ENCODE data around the gene COPE. TPM values are rescaled to one million over a fixed set of nuclear protein-coding genes. Genes with fewer than 3 reads are reported as not detected.

The COPE gene
- total and polyA plus RNA-seq, 7 donors, result 130 to 346 (median 198) TPM

- Histone ChIP-seq H3K27ac (no peak overlapping the region), H3K4me3 (no peak overlapping the region), H3K4me1 (peaks cover 0 to 15% (median 1%) of the 10 kb centered on the region in 4 donors), H3K9me3 (no peaks in the 10 kb centered on the region), H3K27me3 (no peaks in the 10 kb centered on the region), H3K36me3 (peaks cover 64 to 100% (median 97%) of the 10 kb centered on the region in 4 donors)
- DNase-seq, result no peak
- 94% methylated on average over 27 of the region's 27 CpGs for WGBS, 2 donors
- intact Hi-C loops (cut with DNase I), result no loop called here
- TF ChIP-seq CTCF (IDR thresholded peaks at IDR 0.05), result no peak
- no peak for TF ChIP-seq EP300 (IDR thresholded peaks at IDR 0.05)
- TF ChIP-seq POLR2A (IDR thresholded peaks at IDR 0.05), result no peak
- no peak for TF ChIP-seq POLR2AphosphoS5 (IDR thresholded peaks at IDR 0.05)
Observed at GRCh38 chr19:18855647-18856384, 63.4 kb downstream of the COPE start.

- TF ChIP-seq POLR2AphosphoS5 (IDR thresholded peaks at IDR 0.05) (no peak), CTCF (IDR thresholded peaks at IDR 0.05) (no peak), EP300 (IDR thresholded peaks at IDR 0.05) (no peak), POLR2A (IDR thresholded peaks at IDR 0.05) (no peak)
- no peak for DNase-seq
- H3K4me3 ChIP-seq, result no peak overlapping the region
- H3K4me1 ChIP-seq, result peaks cover 0 to 15% (median 8%) of the 10 kb centered on the region in 4 donors
- H3K27me3 ChIP-seq, result no peaks in the 10 kb centered on the region
- intact Hi-C loops (cut with DNase I), result no loop called here
- peaks cover 58 to 100% (median 94%) of the 10 kb centered on the region in 4 donors for H3K36me3 ChIP-seq
- H3K27ac ChIP-seq, result no peak overlapping the region
- no peaks in the 10 kb centered on the region for H3K9me3 ChIP-seq
- WGBS, 2 donors, result 95 to 97% methylated on average over 33 of the region's 33 CpGs
Observed at GRCh38 chr19:18854982-18855381, 64.2 kb downstream of the COPE start.

GRCh38 chr19:18853755-18854427 is 65.3 kb downstream of the COPE start:
- Histone ChIP-seq H3K4me3 (no peak overlapping the region), H3K36me3 (peaks cover 52 to 90% (median 86%) of the 10 kb centered on the region in 4 donors), H3K9me3 (no peaks in the 10 kb centered on the region), H3K27ac (no peak overlapping the region), H3K27me3 (no peaks in the 10 kb centered on the region), H3K4me1 (peaks cover 0 to 25% (median 19%) of the 10 kb centered on the region in 4 donors)
- WGBS, 2 donors, result 91 to 92% methylated on average over 17 of the region's 17 CpGs
- intact Hi-C loops (cut with DNase I), result no loop called here
- no peak for DNase-seq
- TF ChIP-seq POLR2A (IDR thresholded peaks at IDR 0.05) (no peak), CTCF (IDR thresholded peaks at IDR 0.05) (no peak), POLR2AphosphoS5 (IDR thresholded peaks at IDR 0.05) (no peak), EP300 (IDR thresholded peaks at IDR 0.05) (no peak)

GRCh38 chr19:18852648-18853047 is 66.5 kb downstream of the COPE start:
- intact Hi-C loops (cut with DNase I), result no loop called here
- Histone ChIP-seq H3K36me3 (peaks cover 39 to 82% (median 74%) of the 10 kb centered on the region in 4 donors), H3K27ac (no peak overlapping the region), H3K27me3 (no peaks in the 10 kb centered on the region), H3K4me1 (peaks cover 0 to 37% (median 29%) of the 10 kb centered on the region in 4 donors), H3K9me3 (no peaks in the 10 kb centered on the region), H3K4me3 (no peak overlapping the region)
- WGBS, 2 donors, result 90 to 93% methylated on average over 12 of the region's 12 CpGs
- no peak for DNase-seq
- no peak for TF ChIP-seq EP300 (IDR thresholded peaks at IDR 0.05)
- TF ChIP-seq POLR2A (IDR thresholded peaks at IDR 0.05), result no peak
- TF ChIP-seq POLR2AphosphoS5 (IDR thresholded peaks at IDR 0.05), result no peak
- TF ChIP-seq CTCF (IDR thresholded peaks at IDR 0.05), result no peak
